HG02840 (cell line): ENCODE measurements around the gene EID1.

ENCODE experiments used
- ATAC-seq: cut with Tn5 transposase; IDR thresholded peaks from one replicate; pipeline ENCODE4 v1.9.1; 2021; ENCODE audit warnings: mild to moderate bottlenecking, moderate library complexity, moderate number of reproducible peaks; ENCODE audit not compliant: unreplicated experiment, low FRiP score

The EID1 gene

DNA sequence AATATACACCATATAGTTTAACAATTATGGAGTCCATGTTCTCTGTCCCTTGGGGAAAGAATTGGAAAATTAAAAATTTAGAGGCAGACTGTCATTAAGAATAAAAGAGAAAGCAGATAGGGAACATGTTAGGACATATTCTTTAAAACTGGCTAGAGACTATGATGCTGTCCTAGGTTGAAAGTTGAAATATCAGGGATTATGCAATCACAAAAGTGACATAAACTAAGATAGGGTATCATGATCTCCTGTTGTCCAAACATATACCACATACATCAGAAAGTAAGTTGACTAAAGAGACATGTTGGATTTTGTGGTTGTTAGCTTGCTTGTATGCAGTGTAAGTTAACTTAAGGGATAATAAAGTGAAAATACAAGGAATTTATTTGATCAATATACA lies 9.9 kb upstream of the EID1 start:
- ATAC-seq: no peak

DNA sequence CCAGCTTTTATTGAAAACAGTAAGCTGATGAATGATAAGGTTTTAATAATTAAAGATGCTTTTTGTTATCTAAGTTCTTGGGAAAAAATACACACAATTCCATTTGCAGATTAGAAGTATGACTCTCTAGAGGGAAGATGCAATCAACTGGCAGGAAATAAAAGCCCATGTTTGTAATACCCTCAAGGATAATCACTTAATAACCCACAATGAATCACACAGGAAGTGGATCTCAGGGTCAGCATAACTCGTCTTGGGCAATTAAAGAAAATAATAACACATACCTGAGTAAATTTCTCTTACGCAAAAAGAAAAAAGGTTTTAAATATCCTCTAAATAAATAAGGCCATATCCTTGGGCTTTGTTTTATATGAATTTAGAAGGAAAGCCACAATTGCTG lies 9.4 kb upstream of the EID1 start:
- no peak for ATAC-seq

DNA sequence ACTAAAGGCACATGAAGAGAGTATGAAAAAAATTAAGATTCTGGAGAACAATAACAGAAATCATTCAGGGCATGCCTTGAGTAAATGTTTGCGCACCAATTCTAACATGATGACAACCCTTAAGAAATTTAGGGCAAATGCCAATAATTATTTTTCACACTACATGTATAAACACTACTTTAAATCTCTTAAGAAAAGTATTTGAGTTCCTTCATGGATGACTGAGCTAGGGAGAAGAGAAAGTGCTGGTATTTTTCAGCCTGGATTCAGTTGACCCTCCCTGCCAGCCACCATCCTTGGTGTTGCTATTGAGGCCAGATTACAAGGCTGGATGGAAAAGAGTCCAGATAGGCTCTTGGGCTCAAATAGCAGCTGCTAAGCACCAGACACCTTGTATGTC lies 8.0 kb upstream of the EID1 start:
- ATAC-seq: no peak

DNA sequence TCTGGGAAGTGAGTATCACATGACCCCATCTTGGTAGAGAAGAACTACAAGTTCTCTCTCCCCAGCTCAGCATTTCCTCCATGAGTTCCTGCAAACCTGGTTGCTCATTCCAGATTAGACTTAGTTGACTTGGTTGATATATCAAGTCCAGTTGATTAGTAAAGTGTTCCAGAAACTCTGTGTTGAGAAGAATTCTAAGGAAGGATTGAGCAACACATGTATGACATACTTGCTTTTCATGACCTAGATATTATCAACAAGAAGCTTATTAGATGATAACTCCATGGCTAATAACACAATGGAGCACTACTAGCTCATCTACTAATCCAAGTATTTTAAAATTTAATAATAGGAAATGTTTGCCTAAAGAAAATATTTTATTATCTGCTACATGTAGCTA lies 6.4 kb upstream of the EID1 start:
- no peak for ATAC-seq

DNA sequence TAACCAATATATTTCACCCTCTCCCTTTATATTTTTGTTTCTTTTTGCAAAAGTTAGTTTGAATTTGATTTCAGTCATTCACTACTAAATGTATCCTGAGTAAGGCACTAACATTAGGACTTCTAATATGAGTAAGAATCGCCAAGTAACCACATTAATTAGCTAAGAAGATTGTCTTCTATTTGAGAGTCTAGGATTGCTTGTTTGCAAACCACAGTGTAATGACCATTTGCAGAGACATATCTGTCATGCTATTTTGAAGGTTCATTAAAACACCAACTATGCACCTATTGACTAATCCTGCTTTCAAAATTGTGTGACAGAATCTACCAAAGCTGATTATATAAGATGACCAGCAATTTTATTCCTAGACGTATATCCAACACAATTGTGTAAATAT lies 5.3 kb upstream of the EID1 start:
- ATAC-seq: no peak

DNA sequence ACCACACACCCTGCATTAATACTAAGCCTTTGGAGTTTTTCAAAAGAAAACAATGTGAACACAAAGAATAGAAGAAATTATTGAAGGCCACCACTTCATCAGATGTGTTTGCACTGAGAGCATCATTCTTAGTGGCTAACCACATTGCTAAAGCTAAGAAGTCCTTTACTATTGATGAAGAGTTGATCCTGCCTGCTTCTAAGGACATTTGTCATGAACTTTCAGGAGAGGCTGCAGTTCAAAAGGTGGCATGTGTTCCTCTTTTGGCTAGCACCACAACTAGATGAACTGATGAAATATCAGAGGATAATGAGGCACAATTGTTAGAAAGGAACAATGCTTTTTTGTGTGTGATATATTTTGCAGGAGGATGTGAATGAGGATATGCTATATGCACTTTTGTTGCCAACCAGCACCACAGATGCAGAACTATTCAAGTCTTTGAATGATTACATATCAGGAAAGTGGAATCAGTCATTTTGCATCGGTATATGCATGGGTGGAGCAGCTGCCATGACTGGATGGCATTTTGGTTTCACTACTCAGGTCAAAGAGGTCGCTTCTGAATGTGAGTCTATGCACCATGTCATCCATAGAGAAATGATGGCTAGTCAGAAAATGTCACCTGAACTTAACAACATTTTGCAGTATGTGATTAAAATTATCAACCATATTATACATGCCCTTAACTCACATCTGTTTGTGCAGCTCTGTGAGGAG lies 2.5 kb upstream of the EID1 start:
- ATAC-seq: no peak

DNA sequence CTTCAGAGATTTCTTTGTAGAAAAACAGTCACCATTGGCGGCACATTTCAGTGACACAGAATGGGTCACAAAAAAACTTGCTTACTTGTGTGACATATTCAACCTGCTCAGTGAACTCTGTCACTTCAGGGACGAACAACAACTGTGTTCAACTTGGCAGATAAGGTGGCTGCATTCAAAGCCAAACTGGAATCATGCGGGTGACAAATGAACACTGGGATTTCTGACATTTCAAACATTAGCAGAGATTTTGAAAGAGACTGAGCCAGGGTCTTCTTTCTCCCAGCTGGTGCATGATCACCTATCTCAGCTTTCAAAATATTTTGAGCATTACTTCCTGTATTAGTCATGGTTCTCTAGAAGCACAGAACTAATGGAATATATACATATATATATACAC lies 1.9 kb upstream of the EID1 start:
- ATAC-seq: no peak

DNA sequence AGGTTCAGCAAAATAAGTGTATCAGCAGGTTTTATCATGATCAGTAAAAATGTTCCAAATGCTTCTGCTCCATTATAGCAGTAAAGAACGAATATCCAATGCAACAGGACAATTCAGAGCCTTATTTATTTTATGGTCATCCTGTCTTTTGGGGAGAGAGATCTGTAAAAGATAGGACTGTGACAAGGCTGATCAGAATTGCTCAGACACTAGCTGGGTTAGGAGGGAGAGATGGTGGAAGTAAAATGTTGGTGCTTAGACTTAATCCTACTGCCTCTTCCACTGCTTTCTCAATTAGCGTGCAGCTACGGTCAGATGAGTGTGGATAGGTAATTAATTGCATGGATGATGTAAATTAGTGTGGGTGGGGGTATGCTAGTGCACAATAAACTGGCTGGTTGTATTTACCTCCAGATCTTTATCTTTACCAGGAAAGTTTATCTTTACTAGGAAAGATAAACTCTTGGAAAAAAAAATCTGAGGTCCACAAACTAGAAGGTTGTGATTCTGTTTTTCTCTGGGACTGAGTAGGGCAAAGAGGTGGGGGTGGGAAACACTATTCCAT lies 2.2 kb downstream of the EID1 start:
- ATAC-seq: no peak

DNA sequence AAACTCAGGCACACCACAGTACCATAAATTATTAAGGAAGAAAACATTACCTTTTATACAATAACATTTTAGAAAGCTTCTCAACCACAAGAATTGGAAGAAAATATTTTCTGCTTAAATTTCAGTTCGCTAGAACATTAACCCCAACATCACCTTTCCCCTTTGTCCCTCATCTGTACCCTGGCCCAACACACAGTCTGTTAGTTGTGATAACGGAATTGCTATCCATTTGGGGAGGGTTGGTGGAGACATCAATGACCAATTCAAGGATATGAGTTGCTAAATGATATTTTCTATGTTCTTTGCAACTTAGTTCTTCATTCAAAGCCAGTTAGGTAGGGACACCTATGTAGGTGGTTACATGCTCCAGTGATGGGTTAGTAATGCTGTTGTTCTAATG lies 5.8 kb downstream of the EID1 start:
- no peak for ATAC-seq

DNA sequence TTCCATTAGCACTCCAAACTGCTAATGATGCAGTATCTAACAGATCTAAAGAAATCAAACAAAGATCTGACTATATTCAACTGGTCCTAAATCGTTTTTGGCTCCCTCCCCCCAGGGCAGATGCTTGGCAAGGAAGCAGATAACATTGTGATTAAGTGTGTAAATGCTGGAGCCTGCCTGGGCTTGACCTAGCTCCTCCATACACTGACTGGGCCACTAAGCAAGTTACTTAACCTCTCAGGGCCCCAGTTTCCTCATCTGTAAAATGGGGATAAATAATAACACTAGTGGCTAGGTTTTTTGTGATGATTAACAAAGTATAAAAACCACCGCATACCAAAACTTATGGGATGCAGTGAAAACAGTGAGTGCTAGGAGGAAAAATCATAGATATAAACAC lies 9.2 kb downstream of the EID1 start:
- ATAC-seq: no peak

DNA sequence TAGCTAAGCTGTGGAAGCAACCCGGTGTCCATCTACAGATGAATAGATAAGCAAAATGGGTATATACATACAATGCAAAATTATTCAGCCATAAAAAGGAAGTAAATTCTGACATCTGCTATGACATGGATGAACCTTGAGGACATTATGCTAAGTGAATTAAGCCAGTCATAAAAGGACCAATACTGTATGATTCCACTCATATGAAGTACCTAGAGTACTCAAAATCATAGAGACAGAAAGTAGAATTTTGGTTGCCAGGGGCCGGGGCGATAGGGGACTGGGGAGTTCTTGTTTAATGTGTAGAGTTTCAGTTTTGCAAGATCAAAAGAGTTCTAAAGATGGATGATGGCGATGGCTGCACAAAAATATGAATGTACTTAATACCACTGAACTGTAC lies 10.3 kb downstream of the EID1 start:
- ATAC-seq: no peak

DNA sequence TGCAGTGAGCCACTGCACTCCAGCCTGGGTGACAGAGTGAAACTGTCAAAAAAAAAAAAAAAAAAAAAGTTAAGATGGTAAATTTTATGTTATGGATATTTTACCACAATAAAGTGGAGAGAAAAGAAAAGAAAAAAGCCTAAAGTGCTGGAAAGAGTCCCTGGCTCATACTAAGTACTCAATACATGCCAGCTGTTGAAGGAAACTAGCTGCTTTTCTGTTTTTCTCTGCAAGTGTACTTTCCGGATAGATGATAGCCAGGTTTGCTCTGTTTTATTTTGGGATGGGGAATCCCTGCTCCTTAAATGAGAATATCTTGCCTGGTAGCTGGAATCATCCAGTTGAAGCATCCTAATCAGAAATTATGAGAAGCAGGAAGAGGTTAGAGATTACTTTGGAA lies 10.9 kb downstream of the EID1 start:
- ATAC-seq: no peak

DNA sequence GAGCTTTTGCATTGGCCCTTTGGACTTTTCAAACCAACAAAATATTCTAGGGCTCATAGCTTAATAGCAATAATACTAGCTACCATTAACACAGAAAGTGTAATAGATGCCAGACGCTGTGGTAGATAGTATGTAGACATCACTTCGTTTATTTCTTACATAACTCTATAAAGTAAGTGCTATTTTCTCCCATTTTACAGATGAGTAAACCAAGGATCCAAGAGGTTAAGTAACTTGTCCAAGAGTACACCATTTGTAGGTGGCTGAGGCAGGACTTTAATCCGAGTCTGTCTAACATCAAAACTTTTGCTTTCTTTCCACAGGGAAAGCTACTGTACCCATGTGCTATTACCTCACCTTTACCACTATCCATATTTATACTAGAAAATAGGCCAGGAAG lies 12.0 kb downstream of the EID1 start:
- ATAC-seq: no peak

DNA sequence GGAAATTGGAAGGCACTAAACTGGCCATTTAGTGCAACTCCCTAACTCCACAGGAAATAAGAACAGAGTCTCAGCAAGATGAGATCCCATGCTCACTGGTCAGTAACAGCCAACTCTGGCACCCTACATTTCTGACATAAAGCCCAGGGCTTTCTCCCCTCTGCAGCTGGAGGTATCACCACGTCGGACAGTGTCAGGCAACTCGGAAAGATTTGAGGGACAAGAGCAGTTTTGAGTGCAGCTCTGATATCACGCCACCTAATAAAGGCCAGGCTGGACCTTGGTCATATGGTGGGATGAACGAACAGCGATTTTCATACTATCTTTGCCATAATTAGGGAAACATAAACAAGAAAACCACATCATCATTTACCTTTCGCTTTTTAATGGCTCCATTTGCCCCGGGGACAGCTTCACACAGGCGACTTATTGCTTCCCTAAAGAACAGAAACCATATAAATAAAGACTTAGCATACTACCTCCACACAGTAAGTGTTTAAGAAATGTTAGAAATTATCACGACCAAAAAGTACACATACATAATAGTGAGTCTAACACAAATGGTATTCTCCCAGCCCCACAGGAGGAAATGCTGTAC lies 12.5 kb downstream of the EID1 start:
- no peak for ATAC-seq

DNA sequence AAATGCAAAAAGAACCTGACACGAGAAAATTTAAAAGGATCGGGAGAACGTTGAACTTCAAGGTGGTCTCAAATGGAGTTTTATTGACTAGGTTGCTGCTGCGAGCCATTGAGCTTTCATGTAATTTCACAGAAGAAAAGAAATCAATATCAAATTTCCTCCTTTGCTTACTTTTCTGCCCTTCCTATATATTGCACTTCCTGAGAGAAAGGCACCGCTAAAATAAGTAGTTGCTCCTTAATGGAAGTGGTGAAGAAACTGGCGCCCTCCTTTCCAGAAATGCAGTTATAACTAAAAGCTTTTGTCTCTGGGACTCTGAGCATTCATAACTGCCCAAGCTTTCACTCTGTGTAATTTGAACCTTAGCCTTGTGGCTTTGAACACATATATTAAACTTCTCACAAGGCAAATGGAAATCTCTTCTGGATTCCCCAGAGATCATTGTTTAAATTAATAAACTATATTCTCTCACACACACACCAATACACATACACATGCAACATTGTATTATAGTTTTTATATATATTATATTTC lies 13.4 kb downstream of the EID1 start:
- ATAC-seq: no peak

DNA sequence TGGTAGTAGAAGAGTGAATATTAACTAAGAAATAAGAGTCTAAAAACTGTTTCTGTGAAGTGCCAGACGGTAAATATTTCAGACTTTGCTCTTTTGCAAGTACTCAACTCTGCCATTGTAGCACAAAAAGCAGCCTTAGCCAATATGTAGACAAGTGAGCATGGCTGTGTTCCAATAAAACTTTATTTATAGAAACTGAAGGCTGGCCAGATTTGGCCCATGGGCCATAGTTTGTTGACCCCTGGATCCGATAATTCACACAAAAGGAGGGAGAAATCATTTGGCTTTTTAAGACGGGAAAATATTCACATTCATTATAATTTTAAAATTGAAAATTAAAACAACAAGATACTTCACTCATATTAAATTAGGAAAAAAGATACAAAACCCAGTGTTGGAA lies 15.4 kb downstream of the EID1 start:
- no peak for ATAC-seq

DNA sequence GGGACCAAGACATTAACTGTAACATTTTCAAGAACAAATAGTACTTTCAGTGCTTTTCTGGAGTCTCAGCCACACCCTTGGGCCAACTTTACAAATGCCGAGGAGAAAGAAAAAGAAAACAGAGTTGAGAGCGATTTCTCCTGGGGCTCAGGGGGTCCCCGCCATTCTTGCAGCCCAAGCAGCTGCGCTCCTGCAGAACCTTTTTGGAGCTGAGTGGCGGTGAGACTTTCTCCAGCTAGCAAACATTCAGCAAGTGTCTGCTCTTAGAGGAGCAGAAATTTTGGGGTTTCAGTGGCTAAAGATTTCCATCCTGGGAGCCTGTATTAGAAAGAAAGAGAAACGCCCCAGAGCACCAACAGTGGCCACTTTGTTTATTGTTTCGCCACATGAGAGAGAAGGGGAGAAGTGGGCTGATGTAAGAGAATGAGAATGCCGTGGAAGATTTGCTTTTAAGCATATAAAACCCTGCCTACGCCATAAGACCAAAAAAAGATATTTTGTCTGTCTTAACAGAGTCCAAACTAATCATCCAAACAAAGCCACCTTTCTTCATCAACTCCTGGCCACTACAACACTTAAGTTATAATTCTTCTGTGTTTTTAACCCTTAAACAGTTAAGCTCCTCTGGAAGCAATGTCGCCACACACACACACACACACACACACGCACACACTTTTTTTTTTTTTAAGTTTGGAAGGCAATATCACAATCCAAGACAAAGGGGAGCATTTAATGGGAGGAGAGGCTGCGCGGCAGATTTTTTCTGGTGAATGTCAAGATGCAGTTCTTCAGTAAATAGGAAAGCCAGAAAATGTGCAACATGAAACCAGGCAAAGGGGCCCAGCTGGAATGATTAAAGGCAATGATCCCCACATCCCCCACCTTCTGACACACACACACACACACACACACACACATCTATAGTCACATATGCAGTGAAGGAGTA lies 19.2 kb downstream of the EID1 start:
- no peak for ATAC-seq

DNA sequence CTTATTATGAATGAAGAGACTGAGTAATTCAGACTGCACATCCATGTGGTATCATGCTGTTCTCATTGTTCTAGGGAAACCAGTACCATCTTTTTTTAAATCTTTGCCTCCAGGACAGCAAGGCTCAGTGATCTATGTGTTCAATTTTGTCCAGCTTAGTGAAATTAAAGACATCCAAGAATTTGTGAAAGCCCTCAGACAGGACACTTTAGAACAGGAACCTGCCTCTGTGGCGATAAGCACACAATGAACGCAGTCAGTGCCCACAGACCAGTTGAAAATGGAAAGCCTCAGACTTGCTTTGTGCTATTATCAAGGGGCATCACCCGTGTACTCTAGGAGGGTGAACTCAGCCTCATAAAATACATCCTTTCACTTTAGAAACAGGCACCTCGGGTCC lies 20.1 kb downstream of the EID1 start:
- ATAC-seq: no peak

DNA sequence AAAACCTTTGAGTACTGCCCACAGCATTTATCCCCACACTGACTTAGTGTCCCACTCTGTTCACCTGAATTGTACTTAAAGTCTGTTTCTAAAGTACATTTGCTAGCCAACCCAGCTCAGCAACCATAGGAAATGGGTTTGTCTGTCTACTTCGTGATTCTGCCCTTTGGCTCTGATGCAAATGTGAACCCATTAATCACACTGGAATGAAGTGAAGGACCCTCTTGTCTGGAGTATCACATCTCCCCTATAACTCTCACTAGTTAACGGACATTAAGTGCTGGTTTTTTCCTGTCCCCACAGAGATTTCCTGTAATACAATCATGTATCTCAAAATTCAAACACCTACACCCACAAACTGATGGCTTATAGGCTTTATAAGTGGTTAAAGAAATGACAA lies 20.5 kb downstream of the EID1 start:
- ATAC-seq: no peak

DNA sequence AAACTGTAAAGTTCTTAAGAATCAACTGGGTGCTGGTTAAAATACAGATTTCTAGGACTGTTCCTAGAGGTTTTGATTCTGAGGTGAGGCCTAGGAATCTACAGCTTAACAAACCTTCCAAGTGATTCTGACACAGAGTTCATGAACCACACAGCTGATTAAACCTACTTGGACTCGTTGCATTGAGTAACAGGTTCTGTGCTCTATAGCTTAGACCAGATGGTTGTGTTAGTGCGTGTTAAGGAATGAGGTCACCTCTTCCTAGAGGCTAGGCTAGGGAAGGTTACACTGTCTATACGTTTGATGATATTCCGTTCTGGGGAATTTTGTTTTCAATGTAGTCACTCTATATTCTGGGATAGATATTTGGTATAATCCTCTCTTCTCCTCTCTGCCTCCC lies 21.9 kb downstream of the EID1 start:
- no peak for ATAC-seq

DNA sequence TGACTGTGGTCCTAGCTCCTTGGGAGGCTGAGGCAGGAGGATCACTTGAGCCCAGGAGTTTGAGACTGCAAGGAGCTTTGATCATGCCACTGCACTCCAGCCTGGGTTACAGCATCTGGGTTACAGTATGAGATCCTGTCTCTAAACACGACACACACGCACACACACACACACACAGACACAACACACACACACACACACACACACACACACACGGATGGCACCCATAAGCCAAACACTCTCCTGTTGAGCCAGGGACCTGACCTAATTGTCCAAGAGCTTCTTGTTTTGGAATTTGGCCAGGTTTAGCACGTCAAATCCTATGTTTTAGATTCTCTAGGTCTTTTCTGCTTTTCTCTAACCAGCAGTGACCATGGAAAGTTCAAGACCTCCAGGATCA lies 26.8 kb downstream of the EID1 start:
- ATAC-seq: no peak
